Esophagus squamous epithelium (tissue), 4 donors: ENCODE measurements around the gene SATB1.

Source experiments
- POLR2A ChIP-seq, 4 donors: fragments of 450-650 bp; IDR thresholded peaks; one replicate each; pipeline ENCODE4 v1.6.1; 2017; ENCODE audit warnings: antibody characterized with exemption in 4 of 4, mild to moderate bottlenecking in 4 of 4, moderate library complexity in 3 of 4
- TF ChIP-seq, protein P1 (sequence below), 6 experiments: fragments of 450-650 bp in 4 of 6; fragments of 200-600 bp in 2 of 6; sonication (generic) in 2 of 6; IDR thresholded peaks; one replicate each; pipeline ENCODE4 v1.5.1; 2016 to 2019; ENCODE audit warnings: antibody characterized with exemption in 6 of 6, mild to moderate bottlenecking in 4 of 6, moderate library complexity in 4 of 6

GRCh38 chr3:18398448-18398847 lies 26.7 kb downstream of the SATB1 start:
- TF ChIP-seq, protein P1, sequence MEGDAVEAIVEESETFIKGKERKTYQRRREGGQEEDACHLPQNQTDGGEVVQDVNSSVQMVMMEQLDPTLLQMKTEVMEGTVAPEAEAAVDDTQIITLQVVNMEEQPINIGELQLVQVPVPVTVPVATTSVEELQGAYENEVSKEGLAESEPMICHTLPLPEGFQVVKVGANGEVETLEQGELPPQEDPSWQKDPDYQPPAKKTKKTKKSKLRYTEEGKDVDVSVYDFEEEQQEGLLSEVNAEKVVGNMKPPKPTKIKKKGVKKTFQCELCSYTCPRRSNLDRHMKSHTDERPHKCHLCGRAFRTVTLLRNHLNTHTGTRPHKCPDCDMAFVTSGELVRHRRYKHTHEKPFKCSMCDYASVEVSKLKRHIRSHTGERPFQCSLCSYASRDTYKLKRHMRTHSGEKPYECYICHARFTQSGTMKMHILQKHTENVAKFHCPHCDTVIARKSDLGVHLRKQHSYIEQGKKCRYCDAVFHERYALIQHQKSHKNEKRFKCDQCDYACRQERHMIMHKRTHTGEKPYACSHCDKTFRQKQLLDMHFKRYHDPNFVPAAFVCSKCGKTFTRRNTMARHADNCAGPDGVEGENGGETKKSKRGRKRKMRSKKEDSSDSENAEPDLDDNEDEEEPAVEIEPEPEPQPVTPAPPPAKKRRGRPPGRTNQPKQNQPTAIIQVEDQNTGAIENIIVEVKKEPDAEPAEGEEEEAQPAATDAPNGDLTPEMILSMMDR (IDR thresholded peaks at IDR 0.05), result no peak
- TF ChIP-seq POLR2A (IDR thresholded peaks at IDR 0.05), result no peak
